ENCODE results near the gene VWF. TPM values are rescaled to one million over a fixed set of nuclear protein-coding genes. Genes with fewer than 3 reads are reported as not detected.

Gene VWF
- total RNA-seq, 1 donor from 2014 or later: 0.70 TPM

- no peak for DNase-seq (ENCODE audit: extremely low spot score, unreplicated experiment)
- no peak overlapping the region for H3K4me3 Mint-ChIP-seq
- no peak overlapping the region for H3K27ac Mint-ChIP-seq
- TF ChIP-seq CTCF (conservative IDR thresholded peaks at IDR 0.05): no peak
- peaks cover 37% of the 10 kb centered on the region for H3K27me3 Mint-ChIP-seq
- peaks cover 16% of the 10 kb centered on the region for H3K4me1 Mint-ChIP-seq (ENCODE audit: unreplicated experiment)
- peaks cover 3% of the 10 kb centered on the region for H3K36me3 Mint-ChIP-seq
- no peaks in the 10 kb centered on the region for H3K9me3 Mint-ChIP-seq
These were observed 65.8 kb downstream of the VWF start for GRCh38 chr12:6058481-6059161.

- Mint-ChIP-seq H3K27me3 (peaks cover 32% of the 10 kb centered on the region), H3K9me3 (no peaks in the 10 kb centered on the region), H3K36me3 (peaks cover 3% of the 10 kb centered on the region), H3K27ac (peak overlapping the region; percentile 17), H3K4me1 (ENCODE audit: unreplicated experiment) (peaks cover 13% of the 10 kb centered on the region), H3K4me3 (peak overlapping the region; percentile 64)
- TF ChIP-seq CTCF (conservative IDR thresholded peaks at IDR 0.05): peak; percentile 68
- no peak for DNase-seq (ENCODE audit: extremely low spot score, unreplicated experiment)
These were observed 66.8 kb downstream of the VWF start for GRCh38 chr12:6057700-6058099.

GRCh38 chr12:6056406-6057240 is 67.8 kb downstream of the VWF start:
- peak; percentile 57 for TF ChIP-seq CTCF (conservative IDR thresholded peaks at IDR 0.05)
- DNase-seq (ENCODE audit: extremely low spot score, unreplicated experiment): no peak
- Mint-ChIP-seq H3K4me1 (ENCODE audit: unreplicated experiment) (peaks cover 11% of the 10 kb centered on the region), H3K27ac (peak overlapping the region; percentile 15), H3K4me3 (peak overlapping the region; percentile 51), H3K36me3 (peaks cover 3% of the 10 kb centered on the region), H3K27me3 (peaks cover 32% of the 10 kb centered on the region), H3K9me3 (no peaks in the 10 kb centered on the region)

GRCh38 chr12:6053541-6053940 is 70.9 kb downstream of the VWF start:
- Mint-ChIP-seq H3K27ac (no peak overlapping the region), H3K4me1 (ENCODE audit: unreplicated experiment) (no peaks in the 10 kb centered on the region), H3K36me3 (peaks cover 3% of the 10 kb centered on the region), H3K9me3 (no peaks in the 10 kb centered on the region), H3K4me3 (no peak overlapping the region), H3K27me3 (peaks cover 34% of the 10 kb centered on the region)
- TF ChIP-seq CTCF (conservative IDR thresholded peaks at IDR 0.05): no peak
- DNase-seq (ENCODE audit: extremely low spot score, unreplicated experiment): no peak

- Mint-ChIP-seq H3K27me3 (peaks cover 29% of the 10 kb centered on the region), H3K9me3 (no peaks in the 10 kb centered on the region), H3K4me3 (no peak overlapping the region), H3K27ac (no peak overlapping the region), H3K36me3 (peaks cover 3% of the 10 kb centered on the region), H3K4me1 (ENCODE audit: unreplicated experiment) (no peaks in the 10 kb centered on the region)
- no peak for DNase-seq (ENCODE audit: extremely low spot score, unreplicated experiment)
- TF ChIP-seq CTCF (conservative IDR thresholded peaks at IDR 0.05): no peak
These were observed 71.5 kb downstream of the VWF start for GRCh38 chr12:6052940-6053329.
